ENCODE results near the gene YWHAB. TPM values are rescaled to one million over a fixed set of nuclear protein-coding genes. Genes with fewer than 3 reads are reported as not detected.

Gene YWHAB
- total RNA-seq, 3 donors from 2014 or later = 196 to 265 (median 251) TPM

GRCh38 chr20:44948107-44948506, 62.6 kb downstream of the YWHAB start:
- Histone ChIP-seq H3K4me1 (ENCODE audit: low read depth) (no peaks in the 10 kb centered on the region), H3K9me3 (no peaks in the 10 kb centered on the region), H3K36me3 (ENCODE audit: low read depth) (peaks cover 8% of the 10 kb centered on the region), H3K4me3 (no peak overlapping the region)
- no peak for ATAC-seq
- no peak for TF ChIP-seq CTCF (IDR thresholded peaks at IDR 0.05)
- DNase-seq = no peak
- intact Hi-C loops (cut with DNase I, micrococcal nuclease) = no loop called here

- H3K9me3 ChIP-seq = no peaks in the 10 kb centered on the region
- intact Hi-C loops (cut with DNase I, micrococcal nuclease) = no loop called here
- H3K36me3 ChIP-seq (ENCODE audit: low read depth) = peaks cover 5% of the 10 kb centered on the region
- DNase-seq (no peak), ATAC-seq (no peak)
- no peaks in the 10 kb centered on the region for H3K4me1 ChIP-seq (ENCODE audit: low read depth)
- H3K4me3 ChIP-seq = no peak overlapping the region
- no peak for TF ChIP-seq CTCF (IDR thresholded peaks at IDR 0.05)
These were observed 63.0 kb downstream of the YWHAB start for GRCh38 chr20:44948513-44948912.

GRCh38 chr20:44950368-44950767, 64.9 kb downstream of the YWHAB start:
- Histone ChIP-seq H3K36me3 (ENCODE audit: low read depth) (peaks cover 8% of the 10 kb centered on the region), H3K4me1 (ENCODE audit: low read depth) (no peaks in the 10 kb centered on the region), H3K9me3 (no peaks in the 10 kb centered on the region), H3K4me3 (no peak overlapping the region)
- TF ChIP-seq CTCF (IDR thresholded peaks at IDR 0.05) = no peak
- intact Hi-C loops (cut with DNase I, micrococcal nuclease) = no loop called here
- DNase-seq = no peak
- ATAC-seq = no peak

GRCh38 chr20:44952731-44953130, 67.2 kb downstream of the YWHAB start:
- no peak for DNase-seq
- H3K9me3 ChIP-seq = no peaks in the 10 kb centered on the region
- TF ChIP-seq CTCF (IDR thresholded peaks at IDR 0.05) = no peak
- H3K36me3 ChIP-seq (ENCODE audit: low read depth) = peaks cover 9% of the 10 kb centered on the region
- H3K4me3 ChIP-seq = no peak overlapping the region
- no peak for ATAC-seq
- intact Hi-C loops (cut with DNase I, micrococcal nuclease) = no loop called here
- H3K4me1 ChIP-seq (ENCODE audit: low read depth) = no peaks in the 10 kb centered on the region

GRCh38 chr20:44954211-44954610, 68.7 kb downstream of the YWHAB start:
- Histone ChIP-seq H3K4me3 (no peak overlapping the region), H3K9me3 (no peaks in the 10 kb centered on the region), H3K4me1 (ENCODE audit: low read depth) (peaks cover 4% of the 10 kb centered on the region), H3K36me3 (ENCODE audit: low read depth) (peaks cover 9% of the 10 kb centered on the region)
- intact Hi-C loops (cut with DNase I, micrococcal nuclease) = no loop called here
- ATAC-seq = no peak
- TF ChIP-seq CTCF (IDR thresholded peaks at IDR 0.05) = no peak
- DNase-seq = no peak

GRCh38 chr20:44955270-44955669, 69.8 kb downstream of the YWHAB start:
- peaks cover 6% of the 10 kb centered on the region for H3K4me1 ChIP-seq (ENCODE audit: low read depth)
- no peaks in the 10 kb centered on the region for H3K9me3 ChIP-seq
- no peak overlapping the region for H3K4me3 ChIP-seq
- intact Hi-C loops (cut with DNase I, micrococcal nuclease) = no loop called here
- TF ChIP-seq CTCF (IDR thresholded peaks at IDR 0.05) = no peak
- DNase-seq = no peak
- ATAC-seq = no peak
- H3K36me3 ChIP-seq (ENCODE audit: low read depth) = peaks cover 9% of the 10 kb centered on the region
